GM12865 (cell line): ENCODE data around the gene NRP2.

Source experiments
- DNase-seq: peaks from one replicate; pipeline ENCODE4 v3.0.0; 2010; ENCODE audit warnings: low read depth
- H3K4me3 ChIP-seq: 2 replicates; pipeline ENCODE4 v1.5.1; 2011; ENCODE audit warnings: mild to moderate bottlenecking, low read depth, low read length, control low read depth
- TF ChIP-seq, protein P1 (sequence below): IDR thresholded peaks from 2 replicates; pipeline ENCODE4 v1.5.1; 2011; ENCODE audit warnings: low read length, control low read depth, low read depth, inconsistent platforms; ENCODE audit not compliant: insufficient read depth; ENCODE audit errors: missing control alignments

NRP2 gene

GRCh38 chr2:205734436-205735037 lies 52.2 kb downstream of the NRP2 start:
- no peak overlapping the region for H3K4me3 ChIP-seq
- TF ChIP-seq, protein P1, sequence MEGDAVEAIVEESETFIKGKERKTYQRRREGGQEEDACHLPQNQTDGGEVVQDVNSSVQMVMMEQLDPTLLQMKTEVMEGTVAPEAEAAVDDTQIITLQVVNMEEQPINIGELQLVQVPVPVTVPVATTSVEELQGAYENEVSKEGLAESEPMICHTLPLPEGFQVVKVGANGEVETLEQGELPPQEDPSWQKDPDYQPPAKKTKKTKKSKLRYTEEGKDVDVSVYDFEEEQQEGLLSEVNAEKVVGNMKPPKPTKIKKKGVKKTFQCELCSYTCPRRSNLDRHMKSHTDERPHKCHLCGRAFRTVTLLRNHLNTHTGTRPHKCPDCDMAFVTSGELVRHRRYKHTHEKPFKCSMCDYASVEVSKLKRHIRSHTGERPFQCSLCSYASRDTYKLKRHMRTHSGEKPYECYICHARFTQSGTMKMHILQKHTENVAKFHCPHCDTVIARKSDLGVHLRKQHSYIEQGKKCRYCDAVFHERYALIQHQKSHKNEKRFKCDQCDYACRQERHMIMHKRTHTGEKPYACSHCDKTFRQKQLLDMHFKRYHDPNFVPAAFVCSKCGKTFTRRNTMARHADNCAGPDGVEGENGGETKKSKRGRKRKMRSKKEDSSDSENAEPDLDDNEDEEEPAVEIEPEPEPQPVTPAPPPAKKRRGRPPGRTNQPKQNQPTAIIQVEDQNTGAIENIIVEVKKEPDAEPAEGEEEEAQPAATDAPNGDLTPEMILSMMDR = no peak
- DNase-seq = no peak

DNA sequence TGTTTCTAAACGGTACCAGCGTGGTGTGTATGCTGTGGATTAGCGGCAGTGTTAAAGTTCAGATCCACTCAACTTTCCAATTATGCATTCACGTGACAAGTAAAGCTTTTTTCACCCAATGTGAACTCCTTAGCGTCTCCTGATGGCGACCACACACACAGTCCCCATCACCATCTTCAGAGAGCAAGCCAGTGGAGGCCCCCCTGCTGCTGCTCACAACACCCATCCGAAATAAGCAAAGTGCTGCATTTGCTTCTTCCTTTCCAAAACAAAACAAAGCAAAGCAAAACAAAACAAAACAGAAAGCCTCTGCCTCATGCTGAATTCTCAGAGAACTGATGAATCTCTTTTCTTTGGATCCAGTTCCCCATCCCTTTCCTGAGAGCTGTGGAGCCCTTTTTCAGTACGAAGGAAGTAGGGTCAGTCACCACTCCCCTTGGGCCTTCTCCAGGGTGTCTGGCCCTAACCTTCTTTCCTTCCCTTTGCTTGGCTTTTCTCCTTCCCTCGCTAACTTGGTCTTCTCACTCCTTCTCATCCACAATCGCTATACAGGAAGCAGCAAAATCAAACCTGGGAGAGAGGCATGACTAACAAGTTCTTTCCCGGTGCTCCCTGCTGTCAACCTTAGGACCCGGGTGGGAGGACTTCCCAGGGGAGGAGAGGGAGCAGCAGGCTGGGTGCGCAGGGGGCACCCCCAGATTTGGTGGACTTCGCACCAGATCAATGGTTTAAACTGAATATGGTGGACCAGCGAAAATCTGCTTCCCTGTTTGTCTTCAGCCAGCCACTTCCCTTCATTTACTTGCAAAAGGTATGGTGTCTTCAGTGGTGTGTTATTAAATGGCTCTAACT lies 56.0 kb downstream of the NRP2 start:
- no peak for DNase-seq
- no peak overlapping the region for H3K4me3 ChIP-seq
- TF ChIP-seq, protein P1 = no peak

DNA sequence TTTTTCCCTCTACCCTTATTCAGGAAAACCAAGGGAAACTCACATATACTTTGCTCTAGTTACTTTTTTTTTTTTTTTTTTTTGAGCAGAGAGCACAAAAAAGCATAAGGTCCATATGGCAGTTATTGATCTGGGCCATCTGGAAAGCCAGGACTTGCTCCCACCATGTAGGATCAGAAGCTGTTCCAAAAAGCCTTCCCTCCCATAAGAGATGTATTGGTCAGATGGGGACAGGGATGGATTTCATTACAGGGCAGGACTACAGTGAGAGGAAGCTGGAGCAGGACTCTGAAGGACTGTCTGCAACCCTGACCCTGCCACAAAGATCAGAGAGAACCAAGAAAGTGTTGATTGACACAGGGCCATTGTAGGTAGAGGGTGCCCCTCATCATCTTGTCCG lies 57.3 kb downstream of the NRP2 start:
- H3K4me3 ChIP-seq = no peak overlapping the region
- TF ChIP-seq, protein P1 = no peak
- DNase-seq = no peak

GRCh38 chr2:205740381-205740780 lies 58.1 kb downstream of the NRP2 start:
- no peak overlapping the region for H3K4me3 ChIP-seq
- TF ChIP-seq, protein P1 = no peak
- DNase-seq = no peak

DNA sequence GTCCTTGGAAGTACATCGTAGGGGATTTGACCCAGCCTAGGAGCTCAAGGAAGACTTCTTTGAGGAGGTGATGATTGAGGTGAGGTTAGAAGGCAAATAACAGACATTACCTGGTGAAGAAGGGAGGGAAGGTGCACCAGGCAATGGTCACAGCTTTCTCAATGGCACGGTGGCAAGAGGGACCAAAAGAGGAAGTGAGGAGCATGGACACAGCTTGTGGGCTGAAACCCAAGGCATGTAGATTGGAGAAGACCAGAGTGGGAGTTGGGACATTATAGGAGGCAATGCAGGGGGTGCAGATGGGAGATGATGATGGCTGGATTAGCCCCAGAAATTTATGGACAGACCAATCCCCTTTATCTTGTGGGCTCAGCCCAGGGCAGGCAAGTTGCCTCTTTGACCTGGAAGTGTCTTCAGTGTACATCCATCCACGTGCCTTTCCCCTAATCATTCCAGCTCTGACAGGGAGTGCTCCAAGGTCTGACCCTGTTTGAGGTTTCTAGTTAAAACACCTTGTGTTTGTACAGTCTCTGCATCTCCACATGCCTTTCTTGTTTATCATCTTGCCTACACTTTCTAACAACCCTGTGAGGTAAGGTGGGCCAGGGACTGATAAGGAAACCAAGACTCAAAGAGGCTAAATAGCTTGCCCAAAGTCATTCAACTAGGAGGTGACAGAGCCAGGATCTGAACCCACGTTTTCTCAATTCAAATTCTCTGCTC lies 59.1 kb downstream of the NRP2 start:
- no peak for DNase-seq
- H3K4me3 ChIP-seq = no peak overlapping the region
- TF ChIP-seq, protein P1 = no peak

GRCh38 chr2:205743137-205743536 lies 60.8 kb downstream of the NRP2 start:
- DNase-seq = no peak
- TF ChIP-seq, protein P1 = no peak
- H3K4me3 ChIP-seq = no peak overlapping the region
